Activated CD4-positive, alpha-beta memory T cell treated with anti-CD3 and anti-CD28 coated beads for 36 hours (primary cell): Measurements from ENCODE around the gene JHY. TPM values are rescaled to one million over a fixed set of nuclear protein-coding genes. Genes with fewer than 3 reads are reported as not detected.

Source experiments
- CTCF ChIA-PET: fragments of 350-600 bp; sonication (Branson Sonifier 250); formaldehyde crosslinking; loops from one replicate; lab custom pipeline; 2021; ENCODE audit warnings: antibody characterized with exemption, inconsistent platforms; lab: Charles Lee
- POLR2A ChIA-PET: fragments of 350-600 bp; sonication (Branson Sonifier 250); formaldehyde crosslinking; loops from one replicate; lab custom pipeline; 2021; ENCODE audit warnings: antibody characterized with exemption; lab: Charles Lee
- DNase-seq: peaks from one replicate; pipeline ENCODE4 v3.0.0-alpha.2; 2020
- H3K27ac Mint-ChIP-seq: one replicate; pipeline ENCODE4 v1.8.0; 2021; ENCODE audit warnings: mixed read lengths
- H3K27me3 Mint-ChIP-seq: one replicate; pipeline ENCODE4 v1.8.0; 2021; ENCODE audit warnings: mixed read lengths
- H3K36me3 Mint-ChIP-seq: one replicate; pipeline ENCODE4 v1.8.0; 2021; ENCODE audit warnings: mixed read lengths
- H3K4me1 Mint-ChIP-seq: one replicate; pipeline ENCODE4 v1.8.0; 2021; ENCODE audit warnings: low read depth, mixed read lengths
- H3K4me3 Mint-ChIP-seq: one replicate; pipeline ENCODE4 v1.8.0; 2021; ENCODE audit warnings: mild to moderate bottlenecking, mixed read lengths
- H3K9me3 Mint-ChIP-seq: one replicate; pipeline ENCODE4 v1.8.0; 2021; ENCODE audit warnings: mixed read lengths
- intact Hi-C: fragments of 100-400 bp; cut with micrococcal nuclease; formaldehyde crosslinking; loops from one replicate; pipeline ENCODE4 v1.15.1; 2023
- total RNA-seq, 2 experiments: library from RNA; stranded (reverse); gene quantifications; one replicate each; pipeline ENCODE4 v1.2.3, GENCODE V29; 2021

JHY gene
- total RNA-seq, 2 experiments from 2014 or later: 1.6 to 1.7 TPM

DNA sequence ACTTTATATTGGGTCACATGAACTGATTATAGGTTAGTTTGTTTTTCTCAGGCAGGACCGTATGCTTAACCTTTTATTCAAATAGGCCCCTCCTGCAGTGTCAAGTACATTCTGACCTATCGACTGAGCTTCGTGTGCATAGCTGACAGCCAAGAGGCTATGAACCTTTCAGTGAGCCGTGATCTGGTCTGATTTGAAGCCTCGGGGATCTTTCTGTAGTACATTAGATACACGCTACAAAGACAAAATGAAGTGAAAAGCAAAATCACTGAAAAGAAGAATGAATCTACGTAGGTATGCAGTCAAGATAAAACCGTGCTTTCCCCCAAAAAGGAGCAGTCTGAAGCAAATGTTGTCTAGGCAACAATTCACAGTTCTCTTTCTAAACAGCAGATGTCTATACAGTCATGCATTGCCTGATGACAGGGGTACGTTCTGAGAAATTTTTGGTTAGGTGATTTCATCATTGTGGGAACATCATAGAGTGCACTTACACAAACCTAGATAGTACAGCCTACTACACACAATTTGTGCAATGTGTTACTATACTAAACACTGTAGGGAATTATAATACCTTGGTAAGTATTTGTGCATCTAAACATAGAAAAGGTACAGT is 18.1 kb downstream of the JHY start:
- DNase-seq: no peak
- no peak overlapping the region for H3K4me3 Mint-ChIP-seq
- intact Hi-C loops: no loop called here
- POLR2A ChIA-PET: no interaction called here
- H3K9me3 Mint-ChIP-seq: no peaks in the 10 kb centered on the region
- no peaks in the 10 kb centered on the region for H3K36me3 Mint-ChIP-seq
- H3K4me1 Mint-ChIP-seq: no peaks in the 10 kb centered on the region
- no peak overlapping the region for H3K27ac Mint-ChIP-seq
- no peaks in the 10 kb centered on the region for H3K27me3 Mint-ChIP-seq
- CTCF ChIA-PET: interaction anchor here (0.5 to 1.1 kb wide), 2 partner anchors 122 to 346 kb away, joined by 3 to 4 read pairs; no protein-coding TSS in a partner anchor

GRCh38 chr11:122902951-122903350 is 20.4 kb downstream of the JHY start:
- intact Hi-C loops: no loop called here
- POLR2A ChIA-PET: no interaction called here

GRCh38 chr11:122910775-122911174 is 28.2 kb downstream of the JHY start:
- POLR2A ChIA-PET: no interaction called here

More at GRCh38 chr11:122902951-122903350, 20.4 kb downstream of the JHY start:
- no peak for DNase-seq
- H3K36me3 Mint-ChIP-seq: no peaks in the 10 kb centered on the region
- H3K4me3 Mint-ChIP-seq: no peak overlapping the region
- H3K27ac Mint-ChIP-seq: no peak overlapping the region
- no peaks in the 10 kb centered on the region for H3K9me3 Mint-ChIP-seq
- H3K4me1 Mint-ChIP-seq: no peaks in the 10 kb centered on the region
- H3K27me3 Mint-ChIP-seq: no peaks in the 10 kb centered on the region
- CTCF ChIA-PET: no interaction called here

DNA sequence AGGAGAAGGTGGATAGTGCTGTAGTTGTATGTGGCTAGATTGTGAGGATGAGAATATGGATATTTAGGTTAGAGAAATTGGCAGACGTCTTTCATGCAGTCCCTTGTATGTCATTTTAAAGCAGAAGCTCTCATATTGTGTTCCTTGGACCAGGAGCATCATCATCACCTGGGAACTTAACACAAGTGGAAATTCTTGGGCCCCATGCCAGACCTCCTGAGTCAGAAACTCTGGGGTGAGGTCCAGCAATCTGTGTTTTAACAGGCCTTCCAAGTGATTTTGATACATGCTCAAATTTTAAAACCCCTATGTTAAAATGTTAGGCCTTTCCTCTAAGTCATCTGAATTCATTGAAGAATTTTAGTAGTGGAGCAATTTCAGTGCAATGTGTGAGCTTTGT is 34.8 kb downstream of the JHY start:
- intact Hi-C loops: no loop called here
- H3K4me3 Mint-ChIP-seq: no peak overlapping the region
- no peaks in the 10 kb centered on the region for H3K36me3 Mint-ChIP-seq
- no peak overlapping the region for H3K27ac Mint-ChIP-seq
- no peaks in the 10 kb centered on the region for H3K9me3 Mint-ChIP-seq
- POLR2A ChIA-PET: no interaction called here
- no peak for DNase-seq
- no peaks in the 10 kb centered on the region for H3K27me3 Mint-ChIP-seq
- no peaks in the 10 kb centered on the region for H3K4me1 Mint-ChIP-seq
- CTCF ChIA-PET: interaction anchor here (0.8 kb wide), 1 partner anchor 110 kb away, joined by 3 read pairs; no protein-coding TSS in a partner anchor

More at GRCh38 chr11:122910775-122911174, 28.2 kb downstream of the JHY start:
- peak; percentile 17 for DNase-seq
- Mint-ChIP-seq H3K36me3 (no peaks in the 10 kb centered on the region), H3K27ac (no peak overlapping the region), H3K4me3 (no peak overlapping the region), H3K4me1 (no peaks in the 10 kb centered on the region), H3K27me3 (no peaks in the 10 kb centered on the region), H3K9me3 (no peaks in the 10 kb centered on the region)
- CTCF ChIA-PET: interaction anchor here (2.7 kb wide), 1 partner anchor 112 kb away, joined by 17 read pairs; no protein-coding TSS in a partner anchor
- intact Hi-C loops: loop anchor here (1.0 kb wide), 1 partner anchor 113 kb away; no protein-coding TSS in a partner anchor

- H3K4me3 Mint-ChIP-seq: no peak overlapping the region
- no peak overlapping the region for H3K27ac Mint-ChIP-seq
- H3K27me3 Mint-ChIP-seq: no peaks in the 10 kb centered on the region
- no peaks in the 10 kb centered on the region for H3K9me3 Mint-ChIP-seq
- no peaks in the 10 kb centered on the region for H3K4me1 Mint-ChIP-seq
- no peaks in the 10 kb centered on the region for H3K36me3 Mint-ChIP-seq
- POLR2A ChIA-PET: no interaction called here
- intact Hi-C loops: no loop called here
- no peak for DNase-seq
- CTCF ChIA-PET: no interaction called here
Measured at GRCh38 chr11:122918734-122919133, 36.2 kb downstream of the JHY start.

DNA sequence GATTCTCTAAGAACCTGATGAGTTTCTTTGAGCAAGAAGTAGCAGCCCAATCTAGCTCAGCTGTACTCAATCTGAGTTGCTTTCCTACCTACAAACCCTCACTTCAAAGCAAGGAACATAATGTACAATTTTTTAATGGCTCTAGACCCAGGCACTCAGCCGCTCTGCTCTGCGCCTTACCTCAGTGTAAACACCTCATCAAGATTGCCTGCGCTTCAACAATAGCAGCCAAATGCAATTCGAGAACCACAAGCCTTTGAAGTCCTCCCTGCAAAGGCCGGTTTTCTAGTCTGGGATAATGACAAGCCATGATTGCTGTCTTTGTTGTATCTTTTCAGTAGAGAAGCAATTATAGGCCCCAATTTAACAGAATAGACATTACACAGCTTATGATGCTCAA is 38.0 kb downstream of the JHY start:
- Mint-ChIP-seq H3K27ac (no peak overlapping the region), H3K9me3 (no peaks in the 10 kb centered on the region), H3K36me3 (no peaks in the 10 kb centered on the region), H3K4me3 (no peak overlapping the region), H3K27me3 (no peaks in the 10 kb centered on the region), H3K4me1 (no peaks in the 10 kb centered on the region)
- intact Hi-C loops: no loop called here
- ChIA-PET POLR2A (no interaction called here), CTCF (interaction anchor here (1.1 kb wide), 1 partner anchor 101 kb away, joined by 3 read pairs; no protein-coding TSS in a partner anchor)
- no peak for DNase-seq

DNA sequence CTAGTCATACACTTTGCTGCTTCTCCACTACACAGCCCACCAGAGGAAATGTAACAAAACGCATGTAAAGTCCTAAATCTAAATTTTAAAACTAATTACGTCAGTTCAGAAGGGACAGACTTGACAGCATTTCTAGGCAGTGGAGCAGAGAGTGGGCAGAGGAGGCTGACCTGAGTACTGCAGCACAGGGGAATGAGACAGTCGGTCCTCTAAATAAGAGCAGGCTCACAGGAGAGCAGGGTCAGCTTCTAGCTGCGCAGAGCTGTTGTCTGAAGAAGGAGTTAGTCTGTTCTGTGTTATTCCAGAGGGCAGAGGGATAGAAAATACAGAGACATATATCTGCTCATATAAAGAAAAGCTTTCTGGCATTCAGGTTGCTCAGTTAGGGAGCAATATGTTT is 40.3 kb downstream of the JHY start:
- CTCF ChIA-PET: no interaction called here

GRCh38 chr11:122923302-122923701 is 40.7 kb downstream of the JHY start:
- Mint-ChIP-seq H3K9me3 (no peaks in the 10 kb centered on the region), H3K27me3 (no peaks in the 10 kb centered on the region), H3K36me3 (no peaks in the 10 kb centered on the region), H3K4me3 (no peak overlapping the region), H3K4me1 (no peaks in the 10 kb centered on the region), H3K27ac (no peak overlapping the region)
- DNase-seq: no peak
- POLR2A ChIA-PET: no interaction called here
- CTCF ChIA-PET: no interaction called here
- intact Hi-C loops: no loop called here

More for the DNA sequence above, 40.3 kb downstream of the JHY start:
- Mint-ChIP-seq H3K36me3 (no peaks in the 10 kb centered on the region), H3K4me1 (no peaks in the 10 kb centered on the region), H3K27me3 (no peaks in the 10 kb centered on the region), H3K9me3 (no peaks in the 10 kb centered on the region), H3K27ac (no peak overlapping the region), H3K4me3 (no peak overlapping the region)
- intact Hi-C loops: no loop called here
- POLR2A ChIA-PET: no interaction called here
- DNase-seq: no peak

DNA sequence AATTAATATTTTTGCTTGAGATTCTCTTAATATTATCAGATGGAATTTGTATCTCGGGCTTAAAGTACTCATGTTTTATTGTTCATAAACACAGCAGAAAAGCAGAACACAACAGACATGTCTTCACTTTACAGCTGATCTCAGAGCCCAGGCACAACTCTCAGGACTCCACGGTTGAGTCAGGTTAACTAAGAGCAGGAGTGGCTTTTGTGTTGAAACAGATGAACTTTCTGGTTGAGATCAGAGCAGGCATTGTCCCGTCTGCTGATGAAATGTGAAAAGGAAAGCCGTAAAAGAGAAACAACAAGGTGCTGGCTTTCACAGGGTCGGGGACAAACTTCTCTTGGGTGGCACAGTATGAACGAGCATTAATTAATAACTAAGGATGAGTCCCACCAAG is 49.0 kb downstream of the JHY start:
- intact Hi-C loops: no loop called here
- ChIA-PET POLR2A (no interaction called here), CTCF (no interaction called here)
- Mint-ChIP-seq H3K4me3 (no peak overlapping the region), H3K27ac (no peak overlapping the region), H3K27me3 (no peaks in the 10 kb centered on the region), H3K36me3 (no peaks in the 10 kb centered on the region), H3K4me1 (no peaks in the 10 kb centered on the region), H3K9me3 (no peaks in the 10 kb centered on the region)
- DNase-seq: no peak

DNA sequence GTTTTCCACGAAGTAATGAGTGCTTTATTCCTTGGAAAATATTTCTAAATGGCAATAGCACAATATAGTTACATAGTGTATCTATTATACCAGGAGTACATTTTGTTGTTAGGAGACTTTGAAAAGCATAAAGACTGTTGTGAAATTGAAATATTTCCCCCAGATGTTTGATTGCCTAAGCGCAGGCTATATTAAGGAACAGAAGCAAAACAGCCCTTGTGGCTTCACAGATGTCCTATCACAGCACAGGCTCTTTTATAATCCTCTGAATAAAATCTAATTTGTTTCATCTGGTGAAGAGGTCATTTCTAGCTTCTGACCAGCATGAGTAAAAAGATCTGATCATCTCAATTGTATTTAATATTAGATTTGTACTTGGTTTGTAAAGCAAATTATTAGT is 50.9 kb downstream of the JHY start:
- H3K36me3 Mint-ChIP-seq: no peaks in the 10 kb centered on the region
- H3K9me3 Mint-ChIP-seq: no peaks in the 10 kb centered on the region
- no peaks in the 10 kb centered on the region for H3K27me3 Mint-ChIP-seq
- H3K4me3 Mint-ChIP-seq: no peak overlapping the region
- H3K27ac Mint-ChIP-seq: no peak overlapping the region
- intact Hi-C loops: no loop called here
- H3K4me1 Mint-ChIP-seq: no peaks in the 10 kb centered on the region
- ChIA-PET POLR2A (no interaction called here), CTCF (interaction anchor here (1.1 to 1.6 kb wide), 2 partner anchors 70 to 88 kb away, joined by 3 to 6 read pairs; no protein-coding TSS in a partner anchor)
- no peak for DNase-seq

DNA sequence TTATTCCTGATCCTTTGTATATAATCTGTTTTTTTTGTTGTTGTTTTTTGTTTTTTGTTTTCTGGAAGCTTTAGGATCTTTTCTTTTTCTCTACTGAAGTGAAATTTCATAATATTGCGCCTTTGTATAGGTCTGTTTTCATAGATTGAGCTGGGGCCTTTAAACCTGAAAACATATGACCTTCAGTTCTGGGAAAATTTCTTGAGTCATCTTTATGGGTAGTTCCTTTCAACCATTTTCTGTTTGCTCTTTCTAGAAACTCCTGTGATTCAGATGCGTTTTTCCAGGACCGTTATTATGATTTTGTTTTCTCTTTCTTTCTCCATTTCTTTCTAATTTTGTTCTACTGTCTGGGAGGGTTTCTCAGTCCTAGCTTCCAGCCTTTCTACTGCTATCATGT is 55.4 kb downstream of the JHY start:
- H3K36me3 Mint-ChIP-seq: no peaks in the 10 kb centered on the region
- no peak overlapping the region for H3K27ac Mint-ChIP-seq
- H3K27me3 Mint-ChIP-seq: no peaks in the 10 kb centered on the region
- H3K4me3 Mint-ChIP-seq: no peak overlapping the region
- intact Hi-C loops: no loop called here
- ChIA-PET CTCF (interaction anchor here (1.1 kb wide), 1 partner anchor 75 kb away, joined by 3 read pairs; no protein-coding TSS in a partner anchor), POLR2A (no interaction called here)
- no peak for DNase-seq
- H3K4me1 Mint-ChIP-seq: no peaks in the 10 kb centered on the region
- H3K9me3 Mint-ChIP-seq: no peaks in the 10 kb centered on the region

DNA sequence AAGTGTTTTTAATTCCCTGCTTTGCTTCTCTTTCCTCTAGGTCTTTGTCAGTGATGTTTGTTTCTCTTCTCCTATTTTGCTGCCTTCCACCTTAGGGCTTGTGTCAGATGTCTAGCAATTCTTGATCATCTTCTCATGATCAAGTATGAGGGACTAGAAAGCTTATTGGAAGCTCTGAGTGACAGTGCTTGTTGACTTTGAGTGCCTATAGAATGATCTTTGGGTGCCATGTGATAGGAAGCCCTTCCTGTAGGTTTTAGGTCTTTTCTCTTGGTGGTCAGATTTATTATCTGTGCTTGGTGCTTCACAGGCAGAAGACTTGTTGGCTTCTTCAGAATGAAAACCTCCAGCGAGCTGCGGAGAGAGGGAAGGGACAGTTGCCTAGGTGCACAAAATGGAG is 56.0 kb downstream of the JHY start:
- Mint-ChIP-seq H3K27me3 (no peaks in the 10 kb centered on the region), H3K27ac (no peak overlapping the region), H3K36me3 (no peaks in the 10 kb centered on the region), H3K4me3 (no peak overlapping the region), H3K9me3 (no peaks in the 10 kb centered on the region), H3K4me1 (no peaks in the 10 kb centered on the region)
- no peak for DNase-seq
- intact Hi-C loops: no loop called here
- ChIA-PET CTCF (no interaction called here), POLR2A (no interaction called here)

GRCh38 chr11:122951211-122951610 is 68.7 kb downstream of the JHY start:
- intact Hi-C loops: no loop called here
- no peaks in the 10 kb centered on the region for H3K27me3 Mint-ChIP-seq

More at GRCh38 chr11:122951211-122951610, 68.7 kb downstream of the JHY start:
- no peaks in the 10 kb centered on the region for H3K9me3 Mint-ChIP-seq
- POLR2A ChIA-PET: no interaction called here
- peaks cover 3% of the 10 kb centered on the region for H3K4me1 Mint-ChIP-seq
- H3K36me3 Mint-ChIP-seq: peaks cover 10% of the 10 kb centered on the region
- no peak overlapping the region for H3K27ac Mint-ChIP-seq
- no peak for DNase-seq
- no peak overlapping the region for H3K4me3 Mint-ChIP-seq
- CTCF ChIA-PET: no interaction called here
